ENCODE results near the gene PLPP7. TPM values are rescaled to one million over a fixed set of nuclear protein-coding genes. Genes with fewer than 3 reads are reported as not detected.
"Not testable (repeated sequence)": the region's sequence is repeated elsewhere in the genome, so short reads cannot be mapped to it uniquely, and the experiment has no call there.

PLPP7 gene
- total RNA-seq, 1 experiment from 2014 or later: not detected

- DNase-seq (ENCODE audit: low spot score): no peak
These were observed 41.5 kb downstream of the PLPP7 start for GRCh38 chr9:131330814-131331600.

GRCh38 chr9:131331996-131332395, 42.5 kb downstream of the PLPP7 start:
- not testable (repeated sequence) for DNase-seq (ENCODE audit: low spot score)

GRCh38 chr9:131333771-131334628, 44.5 kb downstream of the PLPP7 start:
- DNase-seq (ENCODE audit: low spot score): no peak

- DNase-seq (ENCODE audit: low spot score): no peak
These were observed 45.3 kb downstream of the PLPP7 start for GRCh38 chr9:131334629-131335367.

- no peak for DNase-seq (ENCODE audit: low spot score)
These were observed 45.8 kb downstream of the PLPP7 start for GRCh38 chr9:131335368-131335755.

GRCh38 chr9:131337131-131337848, 47.8 kb downstream of the PLPP7 start:
- no peak for DNase-seq (ENCODE audit: low spot score)

- not testable (repeated sequence) for DNase-seq (ENCODE audit: low spot score)
These were observed 49.7 kb downstream of the PLPP7 start for GRCh38 chr9:131339212-131339611.

GRCh38 chr9:131344931-131345535, 55.5 kb downstream of the PLPP7 start:
- DNase-seq (ENCODE audit: low spot score): not testable (repeated sequence)

- no peak for DNase-seq (ENCODE audit: low spot score)
These were observed 57.0 kb downstream of the PLPP7 start for GRCh38 chr9:131346559-131346958.

- no peak for DNase-seq (ENCODE audit: low spot score)
These were observed 58.0 kb downstream of the PLPP7 start for GRCh38 chr9:131347376-131348020.

- no peak for DNase-seq (ENCODE audit: low spot score)
These were observed 59.4 kb downstream of the PLPP7 start for GRCh38 chr9:131348631-131349521.

GRCh38 chr9:131349522-131349880, 60.0 kb downstream of the PLPP7 start:
- no peak for DNase-seq (ENCODE audit: low spot score)

- peak; percentile 88 for DNase-seq (ENCODE audit: low spot score)
These were observed 60.5 kb downstream of the PLPP7 start for GRCh38 chr9:131349881-131350563.

GRCh38 chr9:131356479-131356878, 67.0 kb downstream of the PLPP7 start:
- DNase-seq (ENCODE audit: low spot score): not testable (repeated sequence)

- DNase-seq (ENCODE audit: low spot score): no peak
These were observed 69.0 kb downstream of the PLPP7 start for GRCh38 chr9:131358556-131358955.
